GM18502 (cell line): Measurements from ENCODE around the gene THAP9.
"Not testable (repeated sequence)": the region's sequence is repeated elsewhere in the genome, so short reads cannot be mapped to it uniquely, and the experiment has no call there.

ENCODE experiments used
- ATAC-seq: cut with Tn5 transposase; IDR thresholded peaks from one replicate; pipeline ENCODE4 v1.9.1; 2021; ENCODE audit warnings: mild to moderate bottlenecking; ENCODE audit not compliant: unreplicated experiment, poor library complexity

The THAP9 gene, protein sequence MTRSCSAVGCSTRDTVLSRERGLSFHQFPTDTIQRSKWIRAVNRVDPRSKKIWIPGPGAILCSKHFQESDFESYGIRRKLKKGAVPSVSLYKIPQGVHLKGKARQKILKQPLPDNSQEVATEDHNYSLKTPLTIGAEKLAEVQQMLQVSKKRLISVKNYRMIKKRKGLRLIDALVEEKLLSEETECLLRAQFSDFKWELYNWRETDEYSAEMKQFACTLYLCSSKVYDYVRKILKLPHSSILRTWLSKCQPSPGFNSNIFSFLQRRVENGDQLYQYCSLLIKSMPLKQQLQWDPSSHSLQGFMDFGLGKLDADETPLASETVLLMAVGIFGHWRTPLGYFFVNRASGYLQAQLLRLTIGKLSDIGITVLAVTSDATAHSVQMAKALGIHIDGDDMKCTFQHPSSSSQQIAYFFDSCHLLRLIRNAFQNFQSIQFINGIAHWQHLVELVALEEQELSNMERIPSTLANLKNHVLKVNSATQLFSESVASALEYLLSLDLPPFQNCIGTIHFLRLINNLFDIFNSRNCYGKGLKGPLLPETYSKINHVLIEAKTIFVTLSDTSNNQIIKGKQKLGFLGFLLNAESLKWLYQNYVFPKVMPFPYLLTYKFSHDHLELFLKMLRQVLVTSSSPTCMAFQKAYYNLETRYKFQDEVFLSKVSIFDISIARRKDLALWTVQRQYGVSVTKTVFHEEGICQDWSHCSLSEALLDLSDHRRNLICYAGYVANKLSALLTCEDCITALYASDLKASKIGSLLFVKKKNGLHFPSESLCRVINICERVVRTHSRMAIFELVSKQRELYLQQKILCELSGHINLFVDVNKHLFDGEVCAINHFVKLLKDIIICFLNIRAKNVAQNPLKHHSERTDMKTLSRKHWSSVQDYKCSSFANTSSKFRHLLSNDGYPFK

DNA sequence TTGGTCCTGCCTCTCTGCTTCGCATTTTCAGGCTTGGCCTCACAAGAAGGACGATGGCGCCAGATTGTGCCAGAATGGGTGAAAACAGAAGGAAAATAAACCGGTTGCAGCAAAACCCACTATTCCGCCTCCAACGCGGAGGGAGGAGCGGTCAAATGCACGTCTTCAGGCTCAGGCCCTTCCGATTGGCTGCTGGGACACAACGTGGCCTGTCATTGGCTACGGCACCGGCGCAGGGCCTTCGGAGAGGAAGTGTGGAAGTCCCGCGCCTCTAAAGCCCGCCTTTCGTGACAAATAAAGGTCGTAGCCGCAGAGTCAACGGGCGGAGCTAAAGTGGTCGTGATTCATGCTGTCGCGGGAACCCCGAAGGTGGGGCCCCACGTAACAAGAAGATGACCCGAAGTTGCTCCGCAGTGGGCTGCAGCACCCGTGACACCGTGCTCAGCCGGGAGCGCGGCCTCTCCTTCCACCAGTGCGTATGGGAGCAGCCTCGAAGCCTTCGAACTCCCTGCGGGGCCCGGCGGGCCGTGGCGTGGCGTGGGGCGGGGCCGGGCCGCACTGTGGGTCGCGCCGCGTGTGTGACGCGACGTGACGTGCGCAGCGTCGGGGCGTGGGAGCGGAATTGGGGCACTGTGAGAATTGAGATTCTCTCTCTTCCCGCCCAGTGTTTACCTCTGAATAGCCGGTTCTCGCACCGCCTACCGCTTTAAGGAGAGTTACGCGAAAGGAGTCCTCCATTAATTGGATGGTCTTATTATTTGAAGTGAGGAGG is at the start of gene THAP9:
Gene THAP9 (plus strand): TSS at position 325 of the 772 bp plus-strand sequence. CDS start 68 bp downstream, at position 393.
- ATAC-seq, result peak; percentile 91

- ATAC-seq, result no peak
Measured at GRCh38 chr4:82851318-82851717, 49.2 kb upstream of the THAP9 start.

DNA sequence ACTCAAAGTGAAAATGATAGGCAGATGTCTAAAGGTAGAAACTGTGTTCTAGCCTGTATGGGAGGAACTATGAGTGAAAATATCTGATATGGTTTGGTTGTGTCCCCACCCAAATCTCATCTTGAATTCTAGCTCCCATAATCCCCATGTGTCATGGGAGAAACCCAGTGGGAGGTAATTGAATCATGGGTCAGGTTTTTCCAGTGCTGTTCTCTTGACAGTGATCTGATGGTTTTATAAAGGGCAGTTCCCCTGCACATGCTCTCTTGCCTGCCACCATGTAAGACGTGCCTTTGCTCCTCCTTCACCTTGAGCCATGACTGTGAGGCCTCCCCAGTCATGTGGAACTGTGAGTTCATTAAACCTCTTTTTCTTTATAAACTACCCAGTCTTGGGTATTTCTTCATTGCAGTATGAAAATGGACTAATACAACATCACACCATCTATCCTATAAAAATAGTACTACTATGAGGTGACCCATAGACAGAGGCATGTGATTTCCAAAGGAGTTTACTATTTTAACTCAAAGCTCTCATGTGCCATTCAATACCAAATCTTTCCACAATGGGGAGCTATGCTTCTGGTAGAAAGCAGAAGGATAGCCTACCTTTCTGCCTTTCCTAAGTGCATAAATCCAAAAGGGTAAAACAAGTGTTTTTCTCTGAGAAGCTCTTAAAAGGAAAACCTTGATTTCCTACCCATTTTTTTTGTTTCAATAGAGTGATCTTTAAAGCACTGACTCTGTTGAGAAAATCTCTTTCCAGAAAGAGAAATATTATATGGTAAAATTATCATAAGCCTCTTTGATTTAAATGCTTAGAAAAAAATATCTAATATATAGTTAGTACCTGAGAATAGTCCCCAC is 48.4 kb upstream of the THAP9 start:
- ATAC-seq, result no peak

GRCh38 chr4:82852751-82853285 is 47.7 kb upstream of the THAP9 start:
- no peak for ATAC-seq

DNA sequence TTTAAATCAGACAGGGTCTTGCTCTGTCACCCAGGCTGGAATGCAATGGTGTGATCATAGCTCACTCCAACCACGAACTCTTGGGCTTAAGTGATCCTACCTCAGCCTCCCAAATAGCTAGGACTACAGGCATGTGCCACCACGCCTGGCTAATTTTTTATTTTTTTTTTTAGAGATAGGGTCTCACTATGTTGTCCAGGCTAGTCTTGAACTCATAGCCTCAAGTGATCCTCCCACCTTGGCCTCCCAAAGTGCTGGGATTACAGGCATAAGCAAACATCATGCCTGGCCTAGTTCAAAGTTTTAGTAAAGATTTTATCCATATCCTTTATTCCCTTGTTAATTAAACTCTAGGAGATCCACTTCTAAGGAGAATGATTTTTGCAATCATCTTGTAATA is 40.0 kb upstream of the THAP9 start:
- not testable (repeated sequence) for ATAC-seq

DNA sequence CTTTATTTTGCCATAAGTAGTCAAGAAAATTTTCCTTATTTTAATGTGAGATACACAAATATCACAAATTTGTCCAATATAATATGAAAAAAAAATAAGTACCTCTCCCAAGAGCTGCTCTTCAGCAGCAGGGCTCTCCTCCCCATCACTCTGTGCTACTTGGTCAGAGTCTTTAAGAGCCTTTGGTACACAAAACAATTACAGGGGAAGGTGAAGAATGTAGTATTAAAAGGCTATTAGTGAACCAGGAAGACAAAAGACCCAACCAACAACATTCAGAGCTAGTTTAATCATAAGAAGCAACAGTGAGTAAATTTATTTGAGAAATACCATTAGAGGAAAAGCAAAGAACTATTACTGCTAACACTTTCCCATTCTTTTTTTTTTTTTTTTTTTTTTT is 39.0 kb upstream of the THAP9 start:
- ATAC-seq, result no peak

DNA sequence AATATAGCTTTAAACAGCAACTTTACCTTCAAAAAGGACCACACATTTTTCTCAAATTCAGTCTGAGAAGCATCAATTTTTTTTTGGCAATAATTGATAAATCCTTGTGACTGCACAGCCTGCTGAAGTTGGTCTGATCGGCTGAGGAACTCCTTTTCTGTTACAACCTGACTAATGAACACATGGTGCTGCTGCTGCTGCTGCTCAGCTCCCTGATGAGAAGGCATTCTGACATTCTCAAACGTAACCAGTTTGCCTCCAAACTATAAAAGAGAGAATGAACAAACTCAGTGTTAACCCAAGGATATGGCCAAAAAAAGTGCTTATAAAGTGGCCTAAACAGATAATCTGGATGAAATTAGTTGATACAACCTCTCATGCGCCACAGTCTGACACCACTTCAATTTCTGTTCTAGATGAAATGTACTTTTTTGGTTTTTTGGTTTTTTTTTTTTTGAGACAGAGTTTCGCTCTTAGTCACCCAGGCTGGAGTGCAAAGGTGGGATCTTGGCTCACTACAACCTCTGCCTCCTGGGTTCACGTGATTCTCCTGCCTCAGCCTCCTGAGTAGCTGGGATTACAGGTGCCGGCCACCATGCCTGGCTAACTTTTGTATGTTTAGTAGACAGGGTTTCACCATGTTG is 36.1 kb upstream of the THAP9 start:
- no peak for ATAC-seq

GRCh38 chr4:82865592-82865991 is 34.9 kb upstream of the THAP9 start:
- ATAC-seq, result no peak

DNA sequence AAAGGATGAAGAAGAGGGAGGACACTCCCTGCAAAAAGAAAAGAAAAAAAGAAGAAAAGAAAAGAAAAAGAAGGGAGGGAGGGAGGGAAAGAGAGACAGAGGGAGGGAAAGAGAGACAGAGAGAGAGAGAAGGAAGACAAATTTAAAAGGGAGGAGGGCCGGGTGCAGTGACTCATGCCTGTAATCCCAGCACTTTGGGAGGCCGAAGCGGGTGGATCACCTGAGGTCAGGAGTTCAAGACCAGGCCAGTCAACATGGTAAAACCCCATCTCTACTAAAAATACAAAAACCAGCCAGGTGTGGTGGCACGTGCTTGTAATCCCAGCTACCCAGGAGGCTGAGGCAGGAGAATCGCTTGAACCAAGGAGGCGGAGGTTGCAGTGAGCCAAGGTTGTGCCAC is 34.5 kb upstream of the THAP9 start:
- not testable (repeated sequence) for ATAC-seq

- no peak for ATAC-seq
Measured at GRCh38 chr4:82866706-82867385, 33.7 kb upstream of the THAP9 start.

- no peak for ATAC-seq
Measured at GRCh38 chr4:82868572-82868971, 32.0 kb upstream of the THAP9 start.

GRCh38 chr4:82885410-82885809 is 15.1 kb upstream of the THAP9 start:
- no peak for ATAC-seq

DNA sequence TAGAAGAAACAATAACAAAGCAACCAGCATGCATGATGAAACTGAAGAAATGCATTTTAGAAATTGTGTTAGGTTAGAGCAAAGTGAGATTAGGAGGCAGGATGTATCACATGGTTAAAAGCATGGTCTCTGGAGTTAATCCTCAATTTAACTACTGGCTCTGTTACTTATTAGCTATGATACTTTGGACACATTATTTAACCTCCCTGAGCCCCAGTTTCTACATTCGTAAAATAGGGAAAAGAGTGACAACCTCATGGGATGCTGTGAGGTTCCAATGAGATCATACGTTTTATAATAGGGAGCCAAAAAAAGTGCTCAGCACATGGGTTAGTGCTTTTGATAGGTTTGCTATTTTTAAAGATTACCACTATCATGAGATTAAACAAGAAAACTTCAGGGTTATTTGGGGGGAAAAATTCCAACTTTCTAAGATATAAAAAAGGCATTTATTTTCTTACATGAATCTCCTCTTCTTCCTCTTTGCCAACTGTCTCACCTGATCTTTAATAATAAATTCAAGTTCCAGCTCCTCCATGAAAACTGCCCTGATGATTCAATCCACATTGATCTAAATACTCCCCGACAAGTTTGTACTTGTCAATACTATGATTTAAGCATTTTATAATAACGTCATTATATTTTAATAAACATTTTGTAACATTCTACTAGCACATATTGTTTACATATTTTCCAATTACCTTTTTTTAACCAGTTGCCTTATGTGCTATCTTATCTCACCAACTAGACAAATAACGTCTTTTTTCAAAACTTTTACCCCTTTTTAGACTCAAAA is 14.2 kb upstream of the THAP9 start:
- no peak for ATAC-seq

DNA sequence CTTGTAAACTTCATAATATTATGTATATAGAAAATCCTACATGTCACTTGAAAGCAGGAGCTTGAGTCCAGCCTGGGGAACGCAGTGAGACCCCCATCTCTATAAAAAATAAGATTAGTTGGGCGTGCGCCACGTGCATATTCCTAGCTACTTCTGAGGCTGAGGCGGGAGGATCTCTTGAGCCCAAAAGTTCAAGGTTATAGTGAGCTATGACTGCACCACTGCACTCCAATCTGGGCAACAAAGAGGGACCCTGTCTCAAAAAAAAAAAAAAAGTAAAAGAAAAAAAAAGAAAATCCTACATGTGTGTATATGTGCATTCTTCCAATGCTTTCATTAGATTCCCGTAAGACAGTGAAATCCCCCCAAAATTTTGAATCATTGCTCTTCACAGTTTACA is 11.2 kb upstream of the THAP9 start:
- no peak for ATAC-seq

GRCh38 chr4:82890528-82890900 is 10.0 kb upstream of the THAP9 start:
- ATAC-seq, result no peak

DNA sequence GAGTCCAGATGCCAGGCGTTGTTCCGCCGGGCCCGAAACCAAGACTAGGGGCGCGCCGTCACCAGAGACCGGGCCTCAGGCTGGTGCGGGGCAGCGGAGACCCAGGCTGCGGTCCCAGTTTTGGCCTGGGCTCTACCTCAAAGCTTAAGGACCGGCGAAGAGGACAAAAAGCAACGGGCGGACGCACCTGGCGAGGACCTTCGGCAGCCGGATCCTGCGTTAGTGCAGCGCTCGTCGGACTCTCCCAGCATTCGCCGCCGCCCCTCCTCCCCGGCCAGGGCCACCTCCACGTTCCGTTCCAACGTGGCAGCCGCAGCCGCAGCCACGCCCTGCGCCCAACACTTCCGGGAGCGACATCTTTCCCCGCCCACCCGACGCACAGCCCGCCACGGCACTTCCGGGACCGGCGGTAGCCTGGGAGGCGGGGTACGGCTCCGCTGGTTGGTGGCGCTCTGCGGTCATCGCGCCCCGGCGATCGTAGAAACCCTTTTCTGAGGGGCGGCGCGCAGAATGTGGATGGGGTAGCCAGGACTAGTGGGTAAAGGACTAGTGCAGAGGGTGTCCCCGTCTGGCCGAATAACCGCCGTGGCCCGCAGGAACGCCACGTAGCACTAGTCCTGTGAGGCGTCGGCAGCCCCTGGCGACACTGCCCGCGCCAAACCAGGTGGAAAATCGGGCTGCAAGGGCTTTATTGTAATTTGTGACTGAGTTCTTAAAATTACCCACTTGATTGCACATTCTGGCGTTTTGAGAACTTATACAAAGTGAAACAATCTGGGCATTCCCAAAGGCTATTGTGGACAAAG is 9.4 kb upstream of the THAP9 start, which contains the start of gene SEC31A:
Gene SEC31A (minus strand): TSS at position 253 of the 806 bp plus-strand sequence. CDS start 9,217 bp downstream, outside the sequence.
- peak; percentile 94 for ATAC-seq
